GM18909 (cell line): ENCODE data around the gene CSHL1.
"Not testable (repeated sequence)": the region's sequence is repeated elsewhere in the genome, so short reads cannot be mapped to it uniquely, and the experiment has no call there.

ENCODE experiments used
- ATAC-seq: cut with Tn5 transposase; IDR thresholded peaks from one replicate; pipeline ENCODE4 v1.9.1; 2021; ENCODE audit warnings: mild to moderate bottlenecking; ENCODE audit not compliant: unreplicated experiment, poor library complexity

Gene CSHL1

GRCh38 chr17:63941162-63941561 is 30.1 kb upstream of the CSHL1 start:
- ATAC-seq, result no peak

GRCh38 chr17:63940584-63940983 is 29.5 kb upstream of the CSHL1 start:
- ATAC-seq, result no peak

- ATAC-seq, result no peak
Observed at GRCh38 chr17:63939884-63940283, 28.8 kb upstream of the CSHL1 start.

DNA sequence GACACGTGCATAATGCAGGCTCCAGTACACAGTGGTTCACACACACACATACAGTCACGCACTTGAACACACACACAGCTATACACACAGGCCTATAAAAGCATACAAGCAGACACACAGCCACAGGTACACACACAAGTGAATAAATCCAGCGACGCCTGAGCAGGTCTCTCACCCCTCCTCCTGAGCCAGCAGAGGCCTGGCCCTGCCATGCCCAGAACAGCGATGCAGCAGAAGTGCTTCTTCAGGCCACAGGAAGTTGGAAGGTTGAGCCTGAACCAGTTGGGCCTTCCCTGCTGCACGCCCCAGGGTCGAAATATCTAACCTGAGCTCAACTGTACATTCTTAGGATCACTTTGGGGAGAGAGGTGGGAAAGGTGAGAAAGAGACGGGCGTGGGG is 28.3 kb upstream of the CSHL1 start:
- ATAC-seq, result no peak

- no peak for ATAC-seq
Observed at GRCh38 chr17:63937920-63938319, 26.9 kb upstream of the CSHL1 start.

- ATAC-seq, result no peak
Observed at GRCh38 chr17:63937319-63937718, 26.3 kb upstream of the CSHL1 start.

DNA sequence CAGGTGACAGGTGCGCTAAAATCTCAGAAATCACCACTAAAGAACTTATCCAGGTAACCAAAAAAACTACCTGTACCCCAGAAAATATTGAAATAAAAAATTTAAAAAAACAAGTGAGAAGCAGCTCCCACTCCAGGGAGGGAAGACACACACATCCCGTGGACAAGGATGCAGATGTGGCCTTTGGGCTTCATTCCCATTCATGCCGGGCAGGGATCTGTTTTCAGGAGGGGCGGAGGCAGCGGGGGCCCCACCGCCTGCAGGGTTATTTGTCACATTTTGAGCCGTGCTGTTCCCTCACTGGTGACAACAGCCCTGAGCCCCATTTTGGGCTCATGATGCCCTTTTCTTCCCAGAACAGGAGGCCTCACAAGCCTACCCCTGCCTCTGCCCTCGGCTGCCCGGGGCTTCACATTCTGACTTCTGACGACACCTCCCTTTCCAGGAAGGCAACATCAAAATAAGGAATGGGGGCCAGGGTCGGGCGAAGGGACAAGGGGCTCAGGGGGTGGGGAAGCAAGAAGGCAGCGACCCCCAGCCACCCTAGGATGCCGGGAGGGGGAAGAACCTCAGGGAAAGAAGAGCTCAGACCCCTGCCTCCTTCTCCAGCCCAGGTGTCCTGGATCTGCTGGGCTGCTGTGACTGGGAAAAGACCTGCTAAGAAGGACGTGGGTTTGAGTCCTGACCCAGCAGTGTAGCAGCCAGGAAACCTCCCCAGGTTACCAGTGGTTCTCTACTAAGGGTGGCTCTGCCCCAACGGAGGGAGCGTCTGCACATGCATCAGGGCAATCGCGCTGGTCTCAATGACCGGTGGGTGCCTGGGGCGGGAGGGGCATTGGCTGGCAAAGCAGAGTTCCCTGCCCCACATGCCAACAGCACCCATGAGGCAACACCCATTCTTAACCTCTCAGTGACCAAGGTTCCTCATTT is 23.4 kb upstream of the CSHL1 start:
- ATAC-seq, result no peak

- no peak for ATAC-seq
Observed at GRCh38 chr17:63933598-63933997, 22.5 kb upstream of the CSHL1 start.

DNA sequence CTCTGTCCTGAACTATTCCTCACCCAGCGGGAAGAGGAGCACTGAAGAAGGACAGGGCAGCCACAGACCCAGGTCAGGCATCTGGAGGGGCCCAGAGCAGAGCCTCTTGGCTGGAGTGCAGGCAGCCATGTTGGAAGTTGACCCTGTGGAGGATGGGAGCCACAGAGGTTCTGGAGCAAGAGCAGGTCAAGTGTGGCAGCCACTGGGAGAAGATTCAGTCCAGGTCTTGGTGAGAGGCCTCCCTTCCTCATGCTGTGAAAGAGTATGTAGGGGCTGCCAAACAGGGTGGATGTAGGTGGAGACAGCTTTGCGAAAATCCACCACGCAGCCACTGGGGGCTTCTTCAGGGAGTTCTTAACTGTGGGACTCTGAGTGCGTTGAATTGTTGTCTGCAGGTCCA is 21.7 kb upstream of the CSHL1 start:
- ATAC-seq, result peak; percentile 8

- peak; percentile 77 for ATAC-seq
Observed at GRCh38 chr17:63931981-63932561, 21.0 kb upstream of the CSHL1 start, which contains the start of gene CD79B. Gene CD79B (minus strand): TSS chr17:63932331. CDS start chr17:63932261, 70 bp downstream.

- ATAC-seq, result peak; percentile 47
Observed at GRCh38 chr17:63930951-63931575, 20.0 kb upstream of the CSHL1 start.

- ATAC-seq, result no peak
Observed at GRCh38 chr17:63929860-63930766, 19.1 kb upstream of the CSHL1 start.

- no peak for ATAC-seq
Observed at GRCh38 chr17:63928966-63929695, 18.1 kb upstream of the CSHL1 start.

DNA sequence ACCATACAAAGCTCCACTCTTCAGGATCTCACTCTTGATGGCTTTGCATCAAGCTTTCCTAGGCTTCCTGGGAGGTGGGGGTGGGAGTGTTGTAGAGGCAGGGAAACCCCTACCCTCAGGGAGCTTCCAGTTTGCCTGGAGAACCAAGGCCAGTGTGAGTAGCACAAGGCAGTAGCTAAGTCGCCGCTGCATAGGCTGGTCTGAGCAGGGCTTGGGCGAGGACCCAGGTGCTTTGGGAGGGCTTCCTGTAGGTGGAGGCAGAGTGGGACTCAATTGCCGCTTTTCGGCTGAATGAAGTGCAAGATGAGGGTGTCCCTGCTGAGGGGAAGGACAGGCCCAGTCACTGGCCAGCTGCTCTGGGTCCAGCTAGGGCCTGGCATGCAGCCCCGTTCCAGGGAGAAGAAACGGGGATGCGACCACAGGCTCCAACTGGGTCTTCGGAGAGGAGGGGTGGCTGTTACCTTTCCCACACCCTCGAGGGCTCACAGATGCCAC is 17.2 kb upstream of the CSHL1 start:
- no peak for ATAC-seq

- ATAC-seq, result no peak
Observed at GRCh38 chr17:63927464-63928171, 16.6 kb upstream of the CSHL1 start.

DNA sequence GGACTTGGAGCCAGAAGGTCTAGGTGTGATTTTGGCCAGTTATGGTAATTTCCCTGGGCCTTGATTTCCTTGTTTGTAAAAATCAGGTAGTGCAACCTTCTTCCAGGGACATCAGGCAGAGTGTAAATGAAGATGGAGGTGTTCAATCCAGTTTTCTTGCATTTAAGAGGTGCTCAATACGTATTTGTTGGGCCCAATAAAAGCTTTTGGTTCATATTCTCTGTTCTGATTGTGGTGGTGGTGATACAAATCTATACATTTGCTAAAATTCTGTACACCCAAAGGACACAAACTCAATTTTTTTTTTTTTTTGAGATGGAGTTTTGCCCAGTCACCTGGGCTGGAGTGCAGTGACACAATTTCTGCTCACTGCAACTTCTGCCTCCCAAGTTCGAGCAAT is 15.1 kb upstream of the CSHL1 start:
- no peak for ATAC-seq

GRCh38 chr17:63925615-63926014 is 14.6 kb upstream of the CSHL1 start:
- ATAC-seq, result peak; percentile 34

DNA sequence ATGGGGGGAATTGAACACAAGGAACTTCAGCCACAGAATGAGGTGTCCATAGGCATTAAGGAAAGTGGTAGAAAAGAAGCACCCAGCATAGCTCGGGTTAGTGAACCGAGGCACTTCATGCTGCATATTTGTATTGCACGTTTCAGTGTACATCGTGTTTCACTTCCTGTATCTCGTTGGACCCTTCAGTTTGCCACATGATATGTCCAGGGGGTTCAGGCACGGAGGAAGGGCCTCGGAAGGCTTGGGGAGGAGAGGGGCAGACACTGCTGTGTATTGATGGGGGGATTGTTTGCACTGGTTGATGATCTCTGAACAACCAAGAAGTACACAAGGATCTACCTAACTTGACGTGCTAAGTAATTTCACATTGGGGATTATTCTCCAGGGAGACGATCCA is 11.3 kb upstream of the CSHL1 start:
- peak; percentile 56 for ATAC-seq

DNA sequence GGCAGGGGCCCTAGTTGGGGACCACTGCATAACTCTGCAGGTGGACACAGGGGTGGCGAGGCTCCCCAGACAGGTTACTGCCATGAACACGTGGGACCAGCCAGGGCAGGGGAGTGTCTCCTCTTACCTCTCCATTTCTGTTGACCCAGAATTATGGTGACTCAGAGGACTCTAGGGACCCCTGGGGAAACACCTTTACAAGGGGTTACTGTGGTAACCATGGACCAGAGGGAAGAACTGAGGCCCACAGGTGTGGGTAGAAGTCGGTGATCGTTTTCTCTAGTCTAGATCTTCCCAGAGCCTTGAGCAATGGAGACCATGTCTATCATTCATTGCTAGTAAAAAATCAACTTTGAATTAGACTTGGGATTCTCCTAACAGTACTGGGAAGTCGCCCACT is 9.7 kb upstream of the CSHL1 start:
- not testable (repeated sequence) for ATAC-seq
